Measurements from ENCODE around the gene KIF4A.

DNA sequence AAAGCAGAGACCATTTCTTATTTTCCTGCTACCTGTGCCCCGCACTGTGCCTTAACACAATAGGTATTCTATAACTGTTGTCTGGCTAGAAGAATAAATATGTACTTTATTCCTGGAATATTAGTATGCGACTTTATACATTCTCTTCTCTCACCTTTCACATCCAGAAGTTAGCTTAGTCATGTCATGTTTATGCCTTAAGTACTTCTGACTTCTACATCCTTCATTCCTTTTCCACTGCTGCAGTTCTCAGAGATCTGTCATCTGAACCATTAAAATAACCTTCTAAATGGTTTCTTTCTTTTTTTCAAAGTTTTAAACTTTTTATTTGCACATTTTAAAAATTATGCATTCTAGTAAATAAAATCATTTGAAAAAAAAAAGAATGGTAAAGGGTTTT is 34.4 kb downstream of the KIF4A start:
- TF ChIP-seq, protein P1, sequence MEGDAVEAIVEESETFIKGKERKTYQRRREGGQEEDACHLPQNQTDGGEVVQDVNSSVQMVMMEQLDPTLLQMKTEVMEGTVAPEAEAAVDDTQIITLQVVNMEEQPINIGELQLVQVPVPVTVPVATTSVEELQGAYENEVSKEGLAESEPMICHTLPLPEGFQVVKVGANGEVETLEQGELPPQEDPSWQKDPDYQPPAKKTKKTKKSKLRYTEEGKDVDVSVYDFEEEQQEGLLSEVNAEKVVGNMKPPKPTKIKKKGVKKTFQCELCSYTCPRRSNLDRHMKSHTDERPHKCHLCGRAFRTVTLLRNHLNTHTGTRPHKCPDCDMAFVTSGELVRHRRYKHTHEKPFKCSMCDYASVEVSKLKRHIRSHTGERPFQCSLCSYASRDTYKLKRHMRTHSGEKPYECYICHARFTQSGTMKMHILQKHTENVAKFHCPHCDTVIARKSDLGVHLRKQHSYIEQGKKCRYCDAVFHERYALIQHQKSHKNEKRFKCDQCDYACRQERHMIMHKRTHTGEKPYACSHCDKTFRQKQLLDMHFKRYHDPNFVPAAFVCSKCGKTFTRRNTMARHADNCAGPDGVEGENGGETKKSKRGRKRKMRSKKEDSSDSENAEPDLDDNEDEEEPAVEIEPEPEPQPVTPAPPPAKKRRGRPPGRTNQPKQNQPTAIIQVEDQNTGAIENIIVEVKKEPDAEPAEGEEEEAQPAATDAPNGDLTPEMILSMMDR (IDR thresholded peaks at IDR 0.05; ENCODE audit: low read length) = no peak
- TF ChIP-seq EZH2 (optimal IDR thresholded peaks at IDR 0.05; ENCODE audit: low read depth, low read length) = no peak

Measured in MM.1S (cell line).